ENCODE measurements around the gene SPDYE5. TPM values are rescaled to one million over a fixed set of nuclear protein-coding genes. Genes with fewer than 3 reads are reported as not detected.
"Not testable (repeated sequence)": the region's sequence is repeated elsewhere in the genome, so short reads cannot be mapped to it uniquely, and the experiment has no call there.

SPDYE5 gene, protein sequence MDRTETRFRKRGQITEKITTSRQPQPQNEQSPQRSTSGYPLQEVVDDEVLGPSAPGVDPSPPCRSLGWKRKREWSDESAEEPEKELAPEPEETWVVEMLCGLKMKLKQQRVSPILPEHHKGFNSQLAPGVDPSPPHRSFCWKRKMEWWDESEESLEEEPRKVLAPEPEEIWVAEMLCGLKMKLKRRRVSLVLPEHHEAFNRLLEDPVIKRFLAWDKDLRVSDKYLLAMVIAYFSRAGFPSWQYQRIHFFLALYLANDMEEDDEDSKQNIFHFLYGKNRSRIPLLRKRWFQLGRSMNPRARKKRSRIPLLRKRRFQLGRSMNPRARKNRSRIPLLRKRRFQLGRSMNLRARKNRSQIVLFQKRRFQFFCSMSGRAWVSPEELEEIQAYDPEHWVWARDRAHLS
- polyA plus RNA-seq (ENCODE audit: insufficient read length in 4 of 4), result 1 to 10 TPM in 3 of 4 donors, under 1 TPM in 1; 0.85 to 4.8 (median 2.4) TPM

DNA sequence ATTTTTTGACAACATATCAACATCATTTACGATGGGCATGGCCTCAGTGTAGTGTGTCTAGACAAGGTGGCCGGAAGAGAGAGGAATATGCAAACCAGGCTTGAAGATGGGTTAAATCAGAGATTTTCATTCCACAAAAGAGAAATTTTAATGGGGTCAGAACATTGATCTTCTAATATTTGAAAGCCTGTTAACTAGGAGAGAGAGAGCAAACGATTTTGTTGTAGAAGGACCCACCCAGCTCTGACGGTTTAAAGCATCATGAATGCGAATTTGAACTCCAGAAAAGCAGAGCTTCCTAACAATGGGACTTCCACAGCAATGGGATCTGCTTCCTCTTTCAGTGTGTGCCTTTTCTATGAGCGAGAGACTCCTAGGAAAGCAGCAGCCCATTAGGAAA, at the start of gene SPDYE5:
Gene SPDYE5, plus strand, starts transcription at position 301 of the 400 bp plus-strand sequence. CDS start 1,728 bp downstream, outside the sequence.
- DNase-seq (ENCODE audit: low read depth in 4 of 4, low spot score in 3 of 4), result not testable (repeated sequence)

DNA sequence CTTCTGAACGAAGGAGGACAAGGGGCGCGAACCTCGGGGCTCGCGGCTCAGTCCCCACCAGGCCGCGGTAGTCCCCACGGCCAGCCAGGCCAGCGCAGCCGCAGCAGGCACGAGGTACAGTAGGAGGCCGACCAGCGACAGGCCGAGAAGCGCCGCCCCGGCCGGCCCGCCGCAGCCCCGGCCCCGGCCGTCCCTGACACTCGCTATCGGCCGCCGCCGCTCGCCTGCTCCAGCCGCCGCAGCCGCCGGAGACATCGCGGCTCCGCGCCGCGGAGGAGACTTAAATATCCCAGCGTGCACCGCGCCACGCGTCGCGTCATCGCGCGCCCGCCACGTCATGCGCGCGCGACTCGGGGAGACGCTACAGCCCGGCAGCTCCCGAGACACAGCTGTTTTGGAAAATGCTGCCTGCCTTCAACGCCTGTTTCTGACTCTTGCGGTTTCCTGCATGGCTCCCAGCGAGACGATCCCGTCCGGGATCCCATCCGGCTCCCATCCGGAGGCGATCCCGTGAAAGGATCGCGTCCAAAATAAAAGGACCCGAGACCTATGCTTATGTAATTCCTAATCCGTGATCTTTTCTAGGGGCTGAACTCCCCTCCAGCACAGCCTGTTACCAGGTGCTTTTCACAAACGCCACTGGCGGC, 49.5 kb upstream of the SPDYE5 start:
- DNase-seq (ENCODE audit: low read depth in 4 of 4, low spot score in 3 of 4), result peak in 1 of 4 donors; percentile 0

DNA sequence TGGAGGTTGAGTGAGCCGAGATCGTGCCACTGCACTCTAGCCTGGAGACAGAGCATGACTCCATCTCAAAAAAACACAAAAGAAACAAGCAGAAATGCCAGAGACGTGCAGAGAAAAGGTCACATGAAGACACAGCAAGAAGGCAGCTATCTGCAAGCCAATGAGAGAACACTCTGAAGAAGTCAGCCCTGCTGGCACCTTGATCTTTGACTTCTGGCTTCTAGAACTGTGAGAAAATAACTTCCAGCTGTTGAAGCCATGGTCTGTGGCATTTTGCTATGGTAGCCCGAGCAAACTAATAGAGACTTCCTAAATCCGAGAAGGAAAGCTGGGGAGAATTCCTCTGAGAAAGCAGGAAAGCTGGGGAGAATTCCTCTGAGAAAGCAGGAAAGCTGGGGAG, 42.2 kb upstream of the SPDYE5 start:
- DNase-seq (ENCODE audit: low read depth in 4 of 4, low spot score in 3 of 4), result not testable (repeated sequence)

GRCh38 chr7:75452494-75452955, 39.6 kb upstream of the SPDYE5 start:
- not testable (repeated sequence) for DNase-seq (ENCODE audit: low read depth in 4 of 4, low spot score in 3 of 4)

DNA sequence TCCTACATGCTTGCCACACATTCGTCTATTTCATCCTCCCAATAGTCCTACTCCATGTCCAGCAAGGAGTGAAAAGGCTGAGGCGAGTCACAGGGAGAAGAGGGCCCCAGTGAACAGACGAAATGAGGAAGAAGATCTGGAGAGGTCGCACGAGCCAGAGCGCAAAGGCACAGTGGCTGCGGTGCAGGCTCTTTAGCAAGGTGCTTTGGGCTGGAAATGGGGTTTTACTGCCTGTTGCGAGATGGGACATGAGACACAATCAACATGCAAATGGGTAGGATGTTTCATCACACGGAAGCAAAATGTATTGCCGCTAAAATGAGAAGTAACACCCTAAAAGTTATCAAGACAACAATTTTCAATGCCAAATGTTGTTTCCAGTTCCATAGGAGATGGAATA, 35.7 kb upstream of the SPDYE5 start:
- DNase-seq (ENCODE audit: low read depth in 4 of 4, low spot score in 3 of 4), result not testable (repeated sequence)

DNA sequence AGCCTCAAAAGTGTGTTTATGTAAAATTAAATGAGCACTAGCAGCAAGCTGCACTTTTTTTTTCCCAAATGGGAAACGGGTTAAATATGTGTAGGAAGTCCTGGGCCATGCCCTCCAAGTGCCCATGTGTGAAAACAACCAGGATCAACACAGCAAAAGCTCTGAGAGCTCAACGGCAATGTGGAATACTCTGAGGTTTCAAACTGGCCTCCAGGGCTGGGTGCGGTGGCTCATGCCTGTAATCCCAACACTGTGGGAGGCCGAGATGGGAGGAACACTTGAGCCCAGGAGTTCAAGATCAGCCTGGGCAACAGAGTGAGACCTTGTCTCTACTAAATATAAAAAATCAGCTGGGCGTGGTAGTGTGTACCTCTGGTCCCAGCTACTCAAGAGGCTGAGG, 34.1 kb upstream of the SPDYE5 start:
- not testable (repeated sequence) for DNase-seq (ENCODE audit: low read depth in 4 of 4, low spot score in 3 of 4)

GRCh38 chr7:75460541-75460940, 31.6 kb upstream of the SPDYE5 start:
- DNase-seq (ENCODE audit: low read depth in 4 of 4, low spot score in 3 of 4), result not testable (repeated sequence)

DNA sequence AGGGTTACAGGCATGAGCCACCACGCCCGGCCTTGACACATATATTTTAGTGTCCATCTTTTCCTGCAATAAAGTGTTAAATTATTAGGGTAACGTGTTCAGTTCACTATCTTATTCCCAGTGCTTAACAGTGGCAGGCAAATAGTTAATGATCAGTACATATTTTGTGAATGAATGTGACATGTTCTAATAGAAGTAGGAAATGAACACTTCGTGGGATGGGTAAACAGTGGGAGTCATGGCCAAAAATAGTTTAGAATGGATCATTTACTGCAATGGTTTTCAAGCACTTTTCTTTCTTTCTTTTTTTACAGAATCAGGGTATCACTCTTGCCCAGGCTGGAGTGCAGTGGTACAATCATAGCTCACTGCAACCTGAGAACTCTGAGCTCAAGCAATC, 22.0 kb upstream of the SPDYE5 start:
- not testable (repeated sequence) for DNase-seq (ENCODE audit: low read depth in 4 of 4, low spot score in 3 of 4)

DNA sequence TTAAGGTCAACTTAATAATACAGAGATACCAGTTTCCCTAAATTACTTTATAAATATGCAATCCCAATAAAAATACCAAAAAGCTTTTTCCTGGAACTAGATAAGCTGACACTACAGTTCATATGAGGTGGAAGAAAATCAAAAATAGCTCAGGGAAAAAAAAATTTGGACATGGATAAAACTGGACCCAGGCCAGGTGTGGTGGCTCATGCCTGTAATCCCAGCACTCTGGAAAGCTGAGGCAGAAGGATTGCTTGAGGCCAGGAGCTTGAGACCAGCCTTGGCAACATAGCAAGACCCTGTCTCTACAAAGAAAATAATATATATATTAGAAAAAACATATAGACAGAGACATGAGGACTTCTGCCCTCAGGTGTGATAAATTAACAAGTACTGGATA, 14.7 kb upstream of the SPDYE5 start:
- not testable (repeated sequence) for DNase-seq (ENCODE audit: low read depth in 4 of 4, low spot score in 3 of 4)

DNA sequence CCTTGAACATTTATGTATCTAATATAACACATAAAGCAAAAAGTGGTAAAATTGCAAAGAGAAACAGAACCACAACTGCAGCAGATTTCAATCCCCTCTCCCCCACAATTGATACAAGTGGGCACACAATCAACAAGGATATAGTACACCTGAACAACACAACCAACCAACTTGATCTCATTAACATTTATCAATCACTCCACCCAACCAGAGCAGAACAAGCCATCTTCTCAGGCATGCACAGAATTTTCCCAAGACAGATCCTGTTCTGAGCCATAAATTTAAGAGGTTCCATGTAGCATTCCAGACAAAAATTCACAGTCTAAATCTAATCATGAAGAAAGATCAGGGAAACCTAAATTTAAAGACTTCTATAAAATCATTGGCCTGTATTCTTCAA, 11.8 kb upstream of the SPDYE5 start:
- DNase-seq (ENCODE audit: low read depth in 4 of 4, low spot score in 3 of 4), result not testable (repeated sequence)

GRCh38 chr7:75485355-75485978, 6.7 kb upstream of the SPDYE5 start:
- peak in 2 of 4 donors; percentile 1 to 3 for DNase-seq (ENCODE audit: low read depth in 4 of 4, low spot score in 3 of 4)

GRCh38 chr7:75485979-75486643, 6.0 kb upstream of the SPDYE5 start, which contains the start of gene POM121C:
Gene POM121C (minus strand): TSS chr7:75486299. CDS start chr7:75441496, 44,803 bp downstream.
- DNase-seq (ENCODE audit: low read depth in 4 of 4, low spot score in 3 of 4), result peak; percentile 78 to 83 (median 82)

- not testable (repeated sequence) for DNase-seq (ENCODE audit: low read depth in 4 of 4, low spot score in 3 of 4)
Observed at GRCh38 chr7:75509033-75509432, 16.9 kb downstream of the SPDYE5 start.

- DNase-seq (ENCODE audit: low read depth in 4 of 4, low spot score in 3 of 4), result not testable (repeated sequence)
Observed at GRCh38 chr7:75518842-75519241, 26.7 kb downstream of the SPDYE5 start.

DNA sequence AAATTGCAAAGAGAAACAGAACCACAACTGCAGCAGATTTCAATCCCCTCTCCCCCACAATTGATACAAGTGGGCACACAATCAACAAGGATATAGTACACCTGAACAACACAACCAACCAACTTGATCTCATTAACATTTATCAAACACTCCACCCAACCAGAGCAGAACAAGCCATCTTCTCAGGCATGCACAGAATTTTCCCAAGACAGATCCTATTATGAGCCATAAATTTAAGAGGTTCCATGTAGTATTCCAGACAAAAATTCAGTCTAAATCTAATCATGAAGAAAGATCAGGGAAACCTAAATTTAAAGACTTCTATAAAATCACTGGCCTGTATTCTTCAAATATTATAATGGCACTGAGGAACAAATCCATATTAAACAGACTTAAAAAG, 29.6 kb downstream of the SPDYE5 start:
- DNase-seq (ENCODE audit: low read depth in 4 of 4, low spot score in 3 of 4), result not testable (repeated sequence)

- not testable (repeated sequence) for DNase-seq (ENCODE audit: low read depth in 4 of 4, low spot score in 3 of 4)
Observed at GRCh38 chr7:75527224-75527722, 35.2 kb downstream of the SPDYE5 start.

DNA sequence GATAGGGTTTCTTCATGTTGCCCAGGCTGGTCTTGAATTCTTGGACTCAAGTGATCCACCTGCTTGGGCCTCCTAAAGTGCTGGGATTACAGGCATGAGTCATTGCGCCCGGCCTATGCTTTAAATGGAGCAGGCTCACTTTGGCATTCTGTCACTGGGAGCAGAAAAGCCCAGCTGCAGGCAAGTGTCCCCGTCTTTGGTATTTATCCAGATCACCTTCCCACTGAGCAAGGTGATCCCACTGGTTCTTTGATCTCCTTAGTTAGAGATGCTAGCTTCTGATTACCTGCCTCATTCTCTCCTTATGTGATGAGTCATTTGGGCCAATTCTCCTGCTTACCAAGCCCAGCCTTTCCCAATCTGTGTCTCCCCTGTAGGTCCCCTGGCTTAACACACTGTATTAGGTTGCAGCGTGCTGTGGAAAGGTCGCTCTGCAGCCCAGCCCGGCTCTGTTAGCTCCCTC, 39.3 kb downstream of the SPDYE5 start:
- DNase-seq (ENCODE audit: low read depth in 4 of 4, low spot score in 3 of 4), result no peak

GRCh38 chr7:75532639-75533038, 40.5 kb downstream of the SPDYE5 start:
- DNase-seq (ENCODE audit: low read depth in 4 of 4, low spot score in 3 of 4), result no peak

DNA sequence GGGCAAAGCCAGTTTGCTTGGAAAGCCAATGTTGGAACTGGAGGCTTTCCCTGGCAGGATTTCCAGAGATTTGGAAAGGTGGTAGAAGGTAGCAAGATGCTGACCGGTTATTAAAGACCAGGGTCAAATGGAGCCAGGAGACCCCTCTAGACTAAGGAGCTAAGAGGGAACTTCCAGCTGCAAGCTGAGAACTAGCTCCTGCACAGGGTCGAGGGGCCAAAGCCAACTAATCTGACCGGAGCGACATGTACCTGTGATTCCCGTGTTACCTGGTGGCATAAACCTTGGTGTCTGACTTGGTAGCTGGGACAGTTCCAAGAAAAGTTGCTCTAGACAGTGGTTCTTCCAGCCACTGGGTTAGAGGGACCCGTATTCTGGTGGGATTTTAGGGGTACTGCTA, 41.8 kb downstream of the SPDYE5 start:
- DNase-seq (ENCODE audit: low read depth in 4 of 4, low spot score in 3 of 4), result no peak

DNA sequence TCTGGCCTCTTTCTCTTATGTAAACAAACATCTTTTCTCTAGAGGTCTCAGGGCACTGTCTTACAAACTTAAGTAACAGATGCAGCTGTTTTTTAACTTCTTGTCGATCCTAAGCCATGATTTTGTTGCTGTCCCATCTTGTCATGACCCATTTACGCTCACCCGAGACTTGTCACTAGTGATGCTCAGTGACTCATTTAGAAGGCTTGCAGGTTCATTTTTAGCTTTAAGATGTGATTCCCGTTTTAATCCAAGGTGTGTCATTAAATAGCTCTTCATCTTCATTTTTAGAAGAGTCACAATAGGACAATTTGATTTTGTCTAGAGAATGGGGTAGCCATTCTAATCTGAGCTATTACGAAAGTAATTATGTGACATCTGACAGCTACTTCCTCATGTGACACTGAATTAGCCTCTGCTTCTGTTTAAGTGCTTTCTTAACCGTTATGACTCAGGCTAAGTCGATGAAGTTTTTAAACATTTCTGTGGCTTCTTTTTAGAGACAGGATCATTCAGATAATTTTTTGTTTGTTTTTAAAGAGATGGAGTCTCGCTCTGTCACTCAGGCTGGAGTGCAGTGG, 42.7 kb downstream of the SPDYE5 start:
- no peak for DNase-seq (ENCODE audit: low read depth in 4 of 4, low spot score in 3 of 4)
